SU-DHL-6 (cell line): Measurements from ENCODE around the gene DIS3L2.

Experiments
- EZH2phosphoT487 ChIP-seq: fragments of 200-600 bp; sonication (generic), shearing (Covaris generic); conservative IDR thresholded peaks from 2 replicates; pipeline ENCODE4 v1.6.1; 2018; ENCODE audit warnings: mild to moderate bottlenecking, antibody characterized with exemption, low read length, moderate library complexity, mixed read lengths
- TF ChIP-seq, protein P1 (sequence below): fragments of 200-600 bp; sonication (generic); IDR thresholded peaks from one replicate; pipeline ENCODE4 v1.5.1; 2017; ENCODE audit warnings: antibody characterized with exemption, mild to moderate bottlenecking, low read length, moderate library complexity; ENCODE audit not compliant: insufficient read depth, poor library complexity, severe bottlenecking

DNA sequence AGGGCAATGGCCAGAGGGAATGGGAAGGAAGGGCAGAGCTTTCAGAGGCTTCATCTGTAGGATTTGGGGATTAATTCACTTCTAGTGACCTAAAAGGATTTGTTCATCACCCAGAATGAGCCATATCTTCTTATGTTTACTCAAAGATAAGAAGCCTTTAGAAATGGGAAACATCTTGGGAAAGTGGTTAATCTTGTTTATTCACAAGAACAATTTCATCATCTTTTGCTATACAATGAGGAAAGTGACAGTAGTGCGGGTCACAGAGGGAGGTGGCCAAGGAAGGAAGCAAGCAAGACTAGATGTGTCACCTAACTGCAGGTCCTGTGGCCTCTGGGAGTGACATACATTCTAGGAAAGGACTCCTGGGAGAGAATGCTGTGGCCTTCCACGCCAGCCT, 276.6 kb downstream of the DIS3L2 start:
- TF ChIP-seq, protein P1, sequence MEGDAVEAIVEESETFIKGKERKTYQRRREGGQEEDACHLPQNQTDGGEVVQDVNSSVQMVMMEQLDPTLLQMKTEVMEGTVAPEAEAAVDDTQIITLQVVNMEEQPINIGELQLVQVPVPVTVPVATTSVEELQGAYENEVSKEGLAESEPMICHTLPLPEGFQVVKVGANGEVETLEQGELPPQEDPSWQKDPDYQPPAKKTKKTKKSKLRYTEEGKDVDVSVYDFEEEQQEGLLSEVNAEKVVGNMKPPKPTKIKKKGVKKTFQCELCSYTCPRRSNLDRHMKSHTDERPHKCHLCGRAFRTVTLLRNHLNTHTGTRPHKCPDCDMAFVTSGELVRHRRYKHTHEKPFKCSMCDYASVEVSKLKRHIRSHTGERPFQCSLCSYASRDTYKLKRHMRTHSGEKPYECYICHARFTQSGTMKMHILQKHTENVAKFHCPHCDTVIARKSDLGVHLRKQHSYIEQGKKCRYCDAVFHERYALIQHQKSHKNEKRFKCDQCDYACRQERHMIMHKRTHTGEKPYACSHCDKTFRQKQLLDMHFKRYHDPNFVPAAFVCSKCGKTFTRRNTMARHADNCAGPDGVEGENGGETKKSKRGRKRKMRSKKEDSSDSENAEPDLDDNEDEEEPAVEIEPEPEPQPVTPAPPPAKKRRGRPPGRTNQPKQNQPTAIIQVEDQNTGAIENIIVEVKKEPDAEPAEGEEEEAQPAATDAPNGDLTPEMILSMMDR, result no peak
- TF ChIP-seq EZH2phosphoT487, result no peak
